DMS 273 (cell line): ENCODE measurements around the gene GSTM3.
"Not testable (repeated sequence)": the region's sequence is repeated elsewhere in the genome, so short reads cannot be mapped to it uniquely, and the experiment has no call there.

Experiments used
- DNase-seq: peaks from one replicate; lab custom pipeline; 2025; ENCODE audit not compliant: unreplicated experiment; lab: John Stamatoyannopoulos, UW

Gene GSTM3

GRCh38 chr1:109732390-109732881 is 8.4 kb downstream of the GSTM3 start:
- DNase-seq: no peak

DNA sequence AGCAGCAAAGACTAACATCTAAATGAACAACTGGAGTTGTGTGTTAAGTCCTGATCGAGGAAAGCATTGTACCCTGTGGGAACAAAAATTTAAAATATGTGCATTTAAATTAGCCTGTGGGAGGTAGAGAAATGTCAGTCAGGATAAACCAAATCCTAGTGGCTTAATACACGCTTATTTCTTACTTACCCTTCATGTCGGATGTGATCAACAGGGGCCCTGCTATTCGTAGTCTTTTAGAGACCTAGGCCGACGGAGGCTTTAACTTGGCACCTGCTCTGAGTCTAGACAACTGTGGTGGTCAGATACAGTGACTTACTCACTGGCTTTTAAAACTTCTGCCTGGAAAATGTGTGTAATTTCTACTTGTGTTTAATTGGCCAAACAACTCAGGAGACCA is 10.2 kb downstream of the GSTM3 start:
- DNase-seq: no peak

DNA sequence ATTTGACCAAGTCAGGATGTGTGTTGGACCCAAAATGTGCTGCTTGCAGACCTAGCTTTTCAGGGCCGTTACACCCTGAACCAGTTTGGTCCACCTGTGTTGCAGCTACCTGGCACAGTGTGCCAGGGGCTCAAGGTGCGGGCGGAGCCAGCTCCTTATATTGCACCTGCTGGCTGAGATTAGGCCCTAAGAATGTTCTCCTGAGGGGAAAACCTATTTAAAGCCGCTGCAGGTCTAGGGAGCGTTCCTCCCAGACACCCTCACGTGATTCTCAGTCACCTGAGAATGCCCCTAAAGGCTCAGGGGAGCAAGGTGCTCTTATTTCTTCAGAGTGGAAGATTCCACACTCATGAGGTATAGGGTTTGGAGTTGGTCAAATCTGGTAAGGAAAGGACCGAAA is 12.0 kb downstream of the GSTM3 start:
- DNase-seq: no peak

- no peak for DNase-seq
These were observed 14.0 kb downstream of the GSTM3 start for GRCh38 chr1:109726728-109727373.

DNA sequence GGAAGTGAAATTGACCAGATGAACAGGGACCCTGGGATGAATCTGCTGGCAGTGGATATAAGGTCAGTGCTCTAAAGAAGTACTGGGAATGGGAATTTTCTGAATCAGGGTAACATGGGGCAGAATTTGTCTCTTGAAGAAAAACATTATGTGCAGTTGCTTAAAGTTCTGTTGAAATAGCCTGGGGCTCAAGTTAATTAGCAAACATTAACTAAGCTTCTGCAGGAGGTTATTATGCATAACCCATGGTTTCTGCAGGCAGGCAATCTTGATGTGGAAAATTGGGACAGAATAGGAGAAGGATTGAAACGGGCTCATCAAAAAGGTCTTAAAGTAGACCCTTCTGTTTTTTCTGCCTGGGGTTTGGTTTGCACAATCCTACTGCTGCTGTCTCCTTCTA is 14.8 kb downstream of the GSTM3 start:
- no peak for DNase-seq

GRCh38 chr1:109725510-109725909 is 15.3 kb downstream of the GSTM3 start:
- DNase-seq: no peak

DNA sequence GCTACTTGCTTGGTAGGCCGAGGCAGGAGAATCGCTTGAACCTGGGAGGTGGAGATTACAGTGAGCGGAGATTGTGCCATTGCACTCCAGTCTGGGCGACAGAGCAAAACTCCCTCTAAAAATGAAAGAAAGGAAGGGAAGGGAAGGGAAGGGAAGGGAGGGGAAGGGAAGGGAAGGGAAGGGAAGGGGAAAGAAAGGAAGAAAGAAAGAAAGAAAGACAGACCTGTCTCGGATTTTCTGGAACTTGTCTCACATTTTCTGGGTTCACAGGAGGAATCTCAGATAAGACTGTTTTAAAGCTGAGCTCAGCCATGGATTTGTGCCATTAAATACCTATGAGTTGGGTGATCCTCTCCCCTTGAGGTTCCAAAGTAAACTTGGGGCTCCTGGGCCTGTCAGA is 15.9 kb downstream of the GSTM3 start:
- no peak for DNase-seq

DNA sequence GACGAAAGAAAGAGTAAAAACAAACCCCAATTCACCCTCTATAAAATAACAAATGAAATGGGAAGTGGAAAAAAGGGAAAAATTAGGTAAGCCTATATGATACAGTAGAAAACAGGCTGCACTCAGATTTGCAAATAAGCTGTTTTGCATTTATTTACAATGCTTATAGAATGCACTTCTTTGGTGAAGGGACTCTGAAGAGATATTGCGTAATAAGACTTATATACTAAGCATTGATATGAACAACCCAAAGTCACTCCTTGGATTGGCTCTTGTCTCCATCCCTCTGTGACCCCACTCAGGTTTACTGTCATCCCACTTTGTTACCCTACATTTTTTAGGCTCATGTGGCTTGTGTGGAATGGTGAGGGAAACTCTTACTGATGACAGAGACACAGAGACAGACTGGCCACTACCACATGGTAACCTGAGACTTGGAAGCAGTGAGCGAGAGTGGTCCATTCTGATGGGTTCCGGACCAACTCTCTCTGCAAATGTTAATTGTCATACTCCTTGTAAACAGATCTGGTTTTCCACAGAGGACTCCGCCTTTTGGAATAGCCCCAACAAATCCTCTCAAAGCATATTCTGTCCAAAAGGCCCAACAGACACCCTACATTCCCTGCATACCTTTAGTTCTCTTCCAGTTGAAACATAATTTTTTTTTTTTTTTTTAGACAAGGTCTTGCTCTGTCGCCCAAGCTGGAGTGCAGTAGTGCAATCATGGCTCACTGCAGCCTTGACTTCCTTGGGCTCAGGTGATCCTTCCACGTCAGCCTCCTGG is 17.7 kb downstream of the GSTM3 start:
- no peak for DNase-seq

DNA sequence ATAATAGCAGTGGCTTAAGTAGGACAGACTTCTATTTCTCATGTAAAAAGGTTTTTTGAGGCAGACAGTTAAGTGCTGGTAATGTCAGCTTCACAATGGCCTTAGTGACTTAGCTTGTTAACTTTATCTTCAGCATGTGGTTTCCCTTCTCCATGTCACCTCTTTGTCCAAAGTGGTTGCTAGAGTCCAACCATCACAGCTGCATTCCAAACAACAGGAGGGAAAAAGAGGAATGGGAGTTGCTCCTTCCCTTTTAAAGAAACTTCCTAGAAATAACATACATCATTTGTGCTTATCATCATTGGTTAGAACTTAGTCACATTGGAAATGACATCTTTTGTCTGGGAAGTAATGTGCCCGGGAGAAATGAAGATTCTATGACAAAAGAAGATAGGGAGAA is 18.9 kb downstream of the GSTM3 start:
- no peak for DNase-seq

DNA sequence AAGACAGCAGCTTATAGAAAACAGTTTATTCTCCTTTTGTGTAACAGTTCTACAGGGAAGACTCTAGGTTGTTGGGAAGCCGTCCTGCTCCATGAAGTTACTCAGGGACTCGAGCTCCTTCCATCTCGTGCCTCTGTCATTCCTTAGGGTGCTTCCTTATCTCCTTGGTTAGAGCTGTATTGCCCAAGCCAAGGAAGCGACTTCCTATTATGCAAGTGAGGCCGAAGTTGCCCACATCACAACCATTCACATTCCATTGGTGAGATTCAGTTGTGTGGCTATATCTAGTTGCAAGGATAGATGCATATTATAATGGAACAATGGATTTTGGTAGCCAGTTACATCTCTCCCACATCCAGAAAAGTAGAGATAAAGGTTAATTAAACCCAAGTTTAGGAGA is 19.8 kb downstream of the GSTM3 start:
- DNase-seq: no peak

DNA sequence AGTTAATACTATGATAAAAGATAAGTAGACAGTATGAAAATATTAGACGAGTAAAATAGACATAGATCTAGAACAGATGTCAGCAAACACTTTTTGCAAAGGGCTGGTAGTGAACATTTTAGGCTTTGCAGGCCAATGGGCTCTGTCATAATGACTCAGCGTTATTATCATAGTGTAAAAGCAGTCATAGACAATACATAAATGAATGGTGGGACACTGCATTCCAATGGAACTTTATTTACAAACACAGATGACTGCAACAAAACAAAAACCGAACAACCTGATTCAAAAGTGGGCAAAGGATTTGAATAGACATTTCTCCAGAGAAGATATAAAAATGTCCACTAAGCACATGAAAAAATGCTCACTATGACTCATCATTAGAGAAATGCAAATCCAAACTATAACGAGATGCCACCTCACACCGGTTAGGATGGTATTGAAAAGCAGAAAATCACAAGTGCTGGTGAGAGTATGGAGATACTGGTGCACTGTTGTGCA is 21.5 kb downstream of the GSTM3 start:
- DNase-seq: no peak

DNA sequence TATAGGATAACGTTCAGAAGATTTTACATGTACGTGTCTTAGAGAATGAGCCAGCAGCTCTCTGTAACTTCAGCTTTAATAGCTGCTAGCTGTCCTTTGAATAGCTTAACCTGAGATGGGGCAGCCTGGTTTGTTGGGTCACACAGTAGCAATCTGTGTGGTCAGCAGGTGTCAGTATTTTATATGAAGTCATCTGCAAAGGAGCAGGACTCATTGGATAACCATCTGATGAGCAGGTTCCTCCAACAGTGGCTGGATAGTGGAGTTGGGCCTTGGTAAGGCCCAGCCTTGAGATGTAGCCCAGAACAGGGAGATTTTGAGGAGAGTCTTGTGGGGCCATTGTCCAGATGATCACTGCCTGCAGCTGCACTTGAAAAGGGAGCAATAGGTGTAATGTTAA is 22.3 kb downstream of the GSTM3 start:
- no peak for DNase-seq

DNA sequence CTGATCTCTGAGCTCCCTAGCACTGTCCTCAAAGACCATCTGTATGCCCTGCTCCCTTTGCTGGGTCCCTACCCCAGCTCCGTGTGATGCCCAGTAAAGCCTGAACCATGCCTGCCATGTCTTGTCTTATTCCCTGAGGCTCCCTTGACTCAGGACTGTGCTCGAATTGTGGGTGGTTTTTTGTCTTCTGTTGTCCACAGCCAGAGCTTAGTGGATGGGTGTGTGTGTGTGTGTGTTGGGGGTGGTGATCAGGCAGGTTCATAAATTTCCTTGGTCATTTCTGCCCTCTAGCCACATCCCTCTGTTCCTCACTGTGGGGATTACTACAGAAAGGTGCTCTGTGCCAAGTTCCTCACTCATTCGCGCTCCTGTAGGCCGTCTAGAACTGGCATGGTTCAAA is 23.1 kb downstream of the GSTM3 start:
- DNase-seq: no peak

GRCh38 chr1:109716570-109717090 is 24.2 kb downstream of the GSTM3 start:
- DNase-seq: no peak

DNA sequence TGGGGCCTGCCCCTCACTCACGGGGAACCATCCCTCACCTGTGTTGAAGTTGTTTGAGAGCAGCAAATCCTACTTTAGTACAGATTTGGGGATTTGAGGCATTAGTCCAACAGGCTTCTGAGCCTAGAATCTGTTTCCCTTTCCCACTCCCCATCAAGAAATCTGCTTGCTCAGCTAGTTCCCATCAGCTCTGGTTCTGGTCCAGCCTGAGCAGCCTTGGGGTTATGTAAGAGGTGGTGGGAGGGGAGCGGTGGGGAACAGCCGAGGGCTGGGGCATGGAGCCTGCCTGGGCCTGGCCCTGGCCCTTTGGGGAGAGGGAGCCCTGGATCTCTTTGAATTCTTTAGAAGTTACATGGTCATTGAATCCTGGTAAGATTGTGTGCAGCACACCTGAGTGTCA is 24.7 kb downstream of the GSTM3 start:
- no peak for DNase-seq

DNA sequence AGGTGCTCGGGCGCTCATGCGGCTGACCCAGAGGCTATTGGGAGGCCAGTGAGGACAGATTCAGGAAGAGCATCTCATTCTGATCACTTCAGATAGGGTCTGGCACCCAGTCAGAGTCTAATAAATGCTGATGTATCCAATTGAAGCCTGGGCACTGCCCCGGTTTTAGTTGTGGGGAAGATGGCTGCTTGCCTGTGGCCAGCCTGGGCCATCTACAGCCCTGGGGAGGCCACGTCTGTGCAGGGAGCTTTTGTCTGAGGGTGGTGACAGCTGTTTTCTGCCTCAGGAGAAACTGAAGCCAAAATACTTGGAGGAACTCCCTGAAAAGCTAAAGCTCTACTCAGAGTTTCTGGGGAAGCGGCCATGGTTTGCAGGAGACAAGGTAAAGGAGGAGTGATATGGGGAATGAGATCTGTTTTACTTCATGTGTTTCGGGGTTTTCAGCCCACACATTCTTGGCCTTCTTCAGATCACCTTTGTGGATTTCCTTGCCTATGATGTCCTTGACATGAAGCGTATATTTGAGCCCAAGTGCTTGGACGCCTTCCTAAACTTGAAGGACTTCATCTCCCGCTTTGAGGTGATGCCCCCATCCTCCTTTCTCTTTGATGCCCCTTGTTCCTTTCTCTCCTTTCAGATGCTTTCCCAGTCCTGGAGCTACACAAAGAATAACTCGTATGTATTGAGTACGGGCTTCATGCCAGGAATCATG is 26.0 kb downstream of the GSTM3 start:
- no peak for DNase-seq

- DNase-seq: no peak
These were observed 27.2 kb downstream of the GSTM3 start for GRCh38 chr1:109713636-109714035.

DNA sequence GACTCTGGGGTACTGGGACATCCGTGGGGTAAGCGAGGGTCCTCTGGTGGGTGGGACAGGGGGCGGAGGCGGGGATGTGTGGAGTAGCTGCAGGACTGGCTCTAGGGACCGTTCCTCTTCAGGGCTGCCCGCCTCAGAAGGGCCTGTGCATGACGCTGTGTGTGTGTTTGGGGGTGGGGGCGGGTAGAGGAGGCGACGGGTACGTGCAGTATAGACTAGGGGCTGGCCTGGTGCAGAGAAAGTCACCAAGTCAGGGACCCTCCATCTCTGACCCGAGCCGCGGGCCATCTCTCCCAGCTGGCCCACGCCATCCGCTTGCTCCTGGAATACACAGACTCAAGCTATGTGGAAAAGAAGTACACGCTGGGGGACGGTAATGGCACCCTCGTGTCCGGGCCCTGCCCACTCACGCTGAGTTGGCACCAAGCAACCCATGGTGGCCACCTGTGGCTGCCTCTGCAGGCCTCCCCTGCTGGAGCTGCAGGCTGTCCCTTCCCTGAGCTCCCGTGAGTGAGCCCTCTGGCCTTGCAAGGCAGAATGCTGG is 28.4 kb downstream of the GSTM3 start:
- no peak for DNase-seq

- not testable (repeated sequence) for DNase-seq
These were observed 29.1 kb downstream of the GSTM3 start, which contains the start of gene GSTM5 for GRCh38 chr1:109711593-109712320. GSTM5 (plus strand) TSS chr1:109712251; CDS start chr1:109712313, 62 bp downstream.

- DNase-seq: not testable (repeated sequence)
These were observed 31.0 kb downstream of the GSTM3 start for GRCh38 chr1:109709822-109710221.
